ENCODE data around the gene ARNT2. TPM values are rescaled to one million over a fixed set of nuclear protein-coding genes. Genes with fewer than 3 reads are reported as not detected.
"Not testable (repeated sequence)": the region's sequence is repeated elsewhere in the genome, so short reads cannot be mapped to it uniquely, and the experiment has no call there.

The ARNT2 gene
- total RNA-seq, 1 experiment from 2014 or later: 16.8 TPM

DNA sequence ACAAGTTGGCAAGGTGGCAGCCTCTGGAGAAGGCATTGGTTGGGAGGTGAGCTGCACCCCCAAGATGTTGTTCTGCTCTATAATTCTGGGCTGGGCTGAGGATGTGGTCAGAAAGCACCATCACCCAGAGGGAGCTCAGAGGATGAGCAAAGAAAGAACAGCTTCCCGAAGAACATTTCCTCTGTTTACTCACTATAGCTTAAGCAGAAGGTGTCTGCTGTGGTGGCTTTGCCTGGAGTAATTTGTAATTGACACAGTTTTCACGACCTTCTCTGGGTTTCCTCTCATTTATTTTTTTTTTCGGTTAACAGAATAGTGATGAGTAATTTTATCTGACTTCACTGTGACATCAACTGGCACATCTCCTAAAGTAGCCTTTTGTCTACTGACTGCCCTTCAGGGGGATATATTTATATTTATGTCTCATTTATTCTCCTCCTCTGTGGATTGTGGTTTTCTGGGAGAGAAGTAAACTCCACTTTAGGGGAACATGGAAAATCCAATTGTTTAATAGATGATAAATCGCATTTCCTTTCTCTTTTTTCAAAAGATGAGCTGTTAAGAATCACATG lies 241.4 kb downstream of the ARNT2 start:
- no peak overlapping the region for H3K4me3 ChIP-seq (ENCODE audit: low read depth in 2 of 2, low read length in 2 of 2)
- DNase-seq (ENCODE audit: low read depth, low spot score) (no peak), ATAC-seq (no peak)
- BruUV-seq (replicated peaks): no TSS peak
- H3K27ac ChIP-seq (ENCODE audit: low read length): no peak overlapping the region
- no peaks in the 10 kb centered on the region; the same call in 1 of the 2 replicates for H3K9me3 ChIP-seq (ENCODE audit: control insufficient read depth, insufficient read depth, low read depth, low read length)
- intact Hi-C loops (cut with micrococcal nuclease; ENCODE audit: unreplicated experiment) (no loop called here), in situ Hi-C loops (cut with HindIII; ENCODE audit: low pct_unique_long_range_greater_than_20kb, low sequenced_read_pairs) (no loop called here)
- H3K36me3 ChIP-seq (ENCODE audit: control insufficient read depth, insufficient read depth, low read length): no peaks in the 10 kb centered on the region
- no peak for TF ChIP-seq POLR2AphosphoS5 (IDR thresholded peaks at IDR 0.05; ENCODE audit: low read depth, low read length)
- TF ChIP-seq, protein P1, sequence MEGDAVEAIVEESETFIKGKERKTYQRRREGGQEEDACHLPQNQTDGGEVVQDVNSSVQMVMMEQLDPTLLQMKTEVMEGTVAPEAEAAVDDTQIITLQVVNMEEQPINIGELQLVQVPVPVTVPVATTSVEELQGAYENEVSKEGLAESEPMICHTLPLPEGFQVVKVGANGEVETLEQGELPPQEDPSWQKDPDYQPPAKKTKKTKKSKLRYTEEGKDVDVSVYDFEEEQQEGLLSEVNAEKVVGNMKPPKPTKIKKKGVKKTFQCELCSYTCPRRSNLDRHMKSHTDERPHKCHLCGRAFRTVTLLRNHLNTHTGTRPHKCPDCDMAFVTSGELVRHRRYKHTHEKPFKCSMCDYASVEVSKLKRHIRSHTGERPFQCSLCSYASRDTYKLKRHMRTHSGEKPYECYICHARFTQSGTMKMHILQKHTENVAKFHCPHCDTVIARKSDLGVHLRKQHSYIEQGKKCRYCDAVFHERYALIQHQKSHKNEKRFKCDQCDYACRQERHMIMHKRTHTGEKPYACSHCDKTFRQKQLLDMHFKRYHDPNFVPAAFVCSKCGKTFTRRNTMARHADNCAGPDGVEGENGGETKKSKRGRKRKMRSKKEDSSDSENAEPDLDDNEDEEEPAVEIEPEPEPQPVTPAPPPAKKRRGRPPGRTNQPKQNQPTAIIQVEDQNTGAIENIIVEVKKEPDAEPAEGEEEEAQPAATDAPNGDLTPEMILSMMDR (IDR thresholded peaks at IDR 0.05): no peak
- TF ChIP-seq, protein P2, sequence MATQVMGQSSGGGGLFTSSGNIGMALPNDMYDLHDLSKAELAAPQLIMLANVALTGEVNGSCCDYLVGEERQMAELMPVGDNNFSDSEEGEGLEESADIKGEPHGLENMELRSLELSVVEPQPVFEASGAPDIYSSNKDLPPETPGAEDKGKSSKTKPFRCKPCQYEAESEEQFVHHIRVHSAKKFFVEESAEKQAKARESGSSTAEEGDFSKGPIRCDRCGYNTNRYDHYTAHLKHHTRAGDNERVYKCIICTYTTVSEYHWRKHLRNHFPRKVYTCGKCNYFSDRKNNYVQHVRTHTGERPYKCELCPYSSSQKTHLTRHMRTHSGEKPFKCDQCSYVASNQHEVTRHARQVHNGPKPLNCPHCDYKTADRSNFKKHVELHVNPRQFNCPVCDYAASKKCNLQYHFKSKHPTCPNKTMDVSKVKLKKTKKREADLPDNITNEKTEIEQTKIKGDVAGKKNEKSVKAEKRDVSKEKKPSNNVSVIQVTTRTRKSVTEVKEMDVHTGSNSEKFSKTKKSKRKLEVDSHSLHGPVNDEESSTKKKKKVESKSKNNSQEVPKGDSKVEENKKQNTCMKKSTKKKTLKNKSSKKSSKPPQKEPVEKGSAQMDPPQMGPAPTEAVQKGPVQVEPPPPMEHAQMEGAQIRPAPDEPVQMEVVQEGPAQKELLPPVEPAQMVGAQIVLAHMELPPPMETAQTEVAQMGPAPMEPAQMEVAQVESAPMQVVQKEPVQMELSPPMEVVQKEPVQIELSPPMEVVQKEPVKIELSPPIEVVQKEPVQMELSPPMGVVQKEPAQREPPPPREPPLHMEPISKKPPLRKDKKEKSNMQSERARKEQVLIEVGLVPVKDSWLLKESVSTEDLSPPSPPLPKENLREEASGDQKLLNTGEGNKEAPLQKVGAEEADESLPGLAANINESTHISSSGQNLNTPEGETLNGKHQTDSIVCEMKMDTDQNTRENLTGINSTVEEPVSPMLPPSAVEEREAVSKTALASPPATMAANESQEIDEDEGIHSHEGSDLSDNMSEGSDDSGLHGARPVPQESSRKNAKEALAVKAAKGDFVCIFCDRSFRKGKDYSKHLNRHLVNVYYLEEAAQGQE (IDR thresholded peaks at IDR 0.05; ENCODE audit: insufficient read depth in 1 of 2, low read depth in 2 of 2, low read length in 1 of 2): no peak
- ChIA-PET POLR2A (interaction anchor here (0.7 kb wide), 1 partner anchor 35 kb away, joined by 5 read pairs; no protein-coding TSS in a partner anchor), CTCF (no interaction called here)
- no peaks in the 10 kb centered on the region for H3K27me3 ChIP-seq (ENCODE audit: control insufficient read depth, insufficient read depth, low read length)
- no peaks in the 10 kb centered on the region for H3K4me1 ChIP-seq (ENCODE audit: control insufficient read depth, insufficient read depth, low read length)

DNA sequence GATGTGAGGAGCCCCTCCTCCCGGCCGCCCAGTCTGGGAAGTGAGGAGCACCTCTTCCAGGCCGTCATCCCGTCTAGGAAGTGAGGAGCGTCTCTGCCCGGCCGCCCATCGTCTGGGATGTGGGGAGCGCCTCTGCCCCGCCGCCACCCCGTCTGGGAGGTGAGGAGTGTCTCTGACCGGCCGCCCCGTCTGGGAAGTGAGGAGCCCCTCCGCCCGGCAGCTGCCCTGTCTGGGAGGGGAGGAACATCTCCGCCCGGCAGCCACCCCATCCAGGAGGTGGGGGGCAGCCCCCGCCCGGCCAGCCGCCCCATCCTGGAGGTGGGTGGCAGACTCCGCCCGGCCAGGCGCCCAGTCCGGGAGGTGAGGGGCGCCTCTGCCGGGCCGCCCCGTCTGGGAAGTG lies 243.2 kb downstream of the ARNT2 start:
- H3K9me3 ChIP-seq (ENCODE audit: control insufficient read depth, insufficient read depth, low read depth, low read length); POLR2A ChIA-PET; in situ Hi-C loops (cut with HindIII; ENCODE audit: low pct_unique_long_range_greater_than_20kb, low sequenced_read_pairs); CTCF ChIA-PET; H3K27ac ChIP-seq (ENCODE audit: low read length); H3K4me3 ChIP-seq (ENCODE audit: low read depth in 2 of 2, low read length in 2 of 2); H3K4me1 ChIP-seq (ENCODE audit: control insufficient read depth, insufficient read depth, low read length); intact Hi-C loops (cut with micrococcal nuclease; ENCODE audit: unreplicated experiment); H3K36me3 ChIP-seq (ENCODE audit: control insufficient read depth, insufficient read depth, low read length); H3K27me3 ChIP-seq (ENCODE audit: control insufficient read depth, insufficient read depth, low read length); ATAC-seq; DNase-seq (ENCODE audit: low read depth, low spot score); BruUV-seq (replicated peaks): not testable (repeated sequence)

Small RNAs within 50 kb of the gene (microRNA-seq; reads per million reads assigned to microRNA genes)
- gene MIR5572 (ENCODE audit: unreplicated experiment): not detected

Other genes with a start within 250 kb of the ARNT2 start
- not detected for gene CTXND1, start 152.2 kb upstream of the ARNT2 start, total RNA-seq (2021; ENCODE audit: unreplicated experiment)